GM18951 (cell line): ENCODE data around the gene UBE2O.

Experiments used
- POLR2A ChIP-seq: IDR thresholded peaks from 4 replicates; pipeline ENCODE4 v1.6.1; 2011; ENCODE audit warnings: mild to moderate bottlenecking; ENCODE audit not compliant: insufficient read length, insufficient read depth; ENCODE audit errors: extremely low read depth
- in situ Hi-C: fragments of 300-500 bp; cut with MboI; formaldehyde crosslinking; loops from one replicate; pipeline ENCODE4 v1.12.0; 2022; ENCODE audit warnings: low sequenced_read_pairs, mixed read lengths, inconsistent platforms; ENCODE audit not compliant: unreplicated experiment

UBE2O gene

DNA sequence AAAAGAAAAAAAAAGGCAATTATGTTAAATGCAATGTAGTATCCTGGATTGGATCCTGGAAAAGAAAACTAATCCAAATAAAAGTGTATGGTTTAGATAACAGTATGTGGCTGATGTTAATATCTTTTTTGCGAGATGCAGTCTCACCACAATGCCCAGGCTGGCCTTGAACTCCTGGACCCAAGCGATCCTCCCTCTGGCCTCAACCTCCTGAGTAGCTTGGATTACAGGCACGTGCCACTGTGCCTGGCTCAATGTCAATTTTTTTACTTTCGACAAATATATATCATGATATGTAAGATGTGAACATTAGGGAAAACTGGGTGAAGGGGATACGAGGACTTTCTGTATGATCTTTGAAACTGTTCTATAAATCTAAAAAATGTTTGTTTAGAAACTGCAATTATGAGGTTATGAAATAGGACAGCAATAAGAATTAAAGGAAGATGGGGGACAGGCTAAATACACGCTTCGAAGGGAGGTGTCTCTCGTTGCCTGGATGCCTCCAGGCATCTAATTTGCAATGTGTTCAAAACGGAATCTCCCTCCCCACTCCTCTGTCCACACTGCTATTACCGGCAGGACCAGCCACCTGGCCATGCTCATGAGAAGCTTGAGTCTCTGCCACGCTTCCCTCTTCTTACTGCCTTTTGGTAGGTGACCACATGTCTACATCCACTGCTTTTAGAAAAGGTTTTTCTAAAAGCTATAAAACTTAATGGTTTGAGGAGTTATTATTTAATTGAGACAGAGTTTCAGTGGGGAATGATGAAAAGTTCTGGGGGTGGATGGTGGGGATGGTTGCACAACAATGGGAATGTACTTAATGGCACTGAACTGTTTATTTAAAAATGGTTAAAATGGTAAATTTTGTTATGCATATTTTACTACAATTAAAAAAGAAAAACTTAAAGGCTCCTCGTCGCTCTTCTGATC, 15.2 kb downstream of the UBE2O start:
- in situ Hi-C loops, result no loop called here
- no peak for TF ChIP-seq POLR2A

DNA sequence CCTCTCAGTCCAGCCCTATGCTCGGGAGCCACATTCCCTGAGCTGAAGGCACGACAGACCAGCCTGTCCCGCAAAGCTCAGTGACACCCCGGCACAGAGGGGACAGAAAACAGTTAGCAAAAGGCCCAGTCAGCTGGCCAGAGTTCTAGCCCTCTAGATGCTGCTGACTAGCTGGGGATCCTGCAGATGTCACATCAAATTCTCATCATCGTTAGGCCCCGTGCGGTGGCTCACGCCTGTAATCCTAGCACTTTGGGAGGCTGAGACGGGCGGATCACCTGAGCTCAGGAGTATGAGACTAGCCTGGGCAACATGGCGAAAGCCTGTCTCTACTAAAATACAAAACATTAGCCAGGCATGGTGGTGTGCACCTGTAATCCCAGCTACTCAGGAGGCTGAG, 17.2 kb downstream of the UBE2O start:
- in situ Hi-C loops, result no loop called here
- TF ChIP-seq POLR2A, result no peak

DNA sequence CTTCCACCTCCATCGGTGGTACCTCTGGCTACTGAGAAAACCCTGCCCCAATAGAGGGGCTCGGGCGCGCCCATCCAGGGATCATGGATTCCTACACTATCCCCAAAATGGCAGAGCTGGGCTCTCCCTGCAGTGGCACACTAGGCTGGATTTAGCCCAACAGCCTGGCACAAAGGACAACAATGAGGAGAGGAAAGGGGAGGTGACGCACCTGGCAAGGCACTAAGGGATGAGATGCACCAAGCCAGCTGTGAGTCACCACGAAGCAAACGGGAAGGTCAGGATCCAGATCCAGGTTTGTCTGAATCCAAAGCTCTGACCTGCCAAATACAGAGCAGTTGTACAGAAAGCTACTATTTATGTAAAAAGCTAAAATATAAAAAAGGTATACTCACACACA, 18.1 kb downstream of the UBE2O start:
- in situ Hi-C loops, result no loop called here
- TF ChIP-seq POLR2A, result no peak

DNA sequence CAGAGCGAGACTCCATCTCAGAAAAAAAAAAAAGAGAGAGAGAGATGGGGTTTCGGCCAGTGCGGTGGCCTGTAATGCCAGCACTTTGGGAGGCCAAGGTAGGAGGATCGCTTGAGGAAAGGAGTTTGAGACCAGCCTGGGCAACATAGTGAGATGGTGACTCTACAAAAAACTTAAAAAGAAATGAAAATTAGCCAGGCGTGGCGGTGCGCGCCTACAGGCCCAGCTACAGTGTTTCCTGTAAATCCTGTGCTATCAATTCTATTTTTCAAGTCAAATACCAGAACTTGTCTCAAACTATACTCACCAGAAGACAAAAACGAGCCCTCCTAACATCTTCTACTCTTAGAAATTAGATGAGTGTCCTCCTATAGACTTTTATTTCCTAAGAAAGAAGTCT, 19.3 kb downstream of the UBE2O start:
- TF ChIP-seq POLR2A, result no peak
- in situ Hi-C loops, result no loop called here

DNA sequence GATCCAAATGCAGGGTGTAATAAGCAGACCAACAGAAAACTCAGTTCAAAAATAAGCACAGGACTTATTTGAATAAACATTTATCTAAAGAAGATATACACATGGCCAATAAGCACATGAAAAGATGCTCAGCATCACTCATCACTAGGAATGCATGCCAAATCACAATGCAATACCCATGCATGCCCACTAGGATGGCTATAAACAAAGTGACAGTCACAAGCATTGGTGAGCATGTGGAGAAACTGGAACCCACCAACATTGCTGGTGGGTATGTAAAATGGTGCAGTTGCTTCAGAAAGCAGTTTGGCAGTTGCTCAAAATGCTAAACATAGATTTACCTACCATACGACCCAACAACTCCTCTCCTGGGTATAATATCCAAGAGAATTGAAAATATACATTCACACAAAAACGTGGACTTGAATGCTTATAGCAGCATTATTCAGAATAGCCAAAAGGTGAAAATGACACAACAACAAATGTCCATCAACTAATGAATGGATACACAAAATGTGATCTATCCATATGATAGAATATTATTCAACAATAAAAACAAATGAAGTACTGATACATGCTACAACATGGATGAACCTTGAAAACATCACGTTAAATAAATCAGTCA, 20.1 kb downstream of the UBE2O start:
- in situ Hi-C loops, result no loop called here
- TF ChIP-seq POLR2A, result no peak

DNA sequence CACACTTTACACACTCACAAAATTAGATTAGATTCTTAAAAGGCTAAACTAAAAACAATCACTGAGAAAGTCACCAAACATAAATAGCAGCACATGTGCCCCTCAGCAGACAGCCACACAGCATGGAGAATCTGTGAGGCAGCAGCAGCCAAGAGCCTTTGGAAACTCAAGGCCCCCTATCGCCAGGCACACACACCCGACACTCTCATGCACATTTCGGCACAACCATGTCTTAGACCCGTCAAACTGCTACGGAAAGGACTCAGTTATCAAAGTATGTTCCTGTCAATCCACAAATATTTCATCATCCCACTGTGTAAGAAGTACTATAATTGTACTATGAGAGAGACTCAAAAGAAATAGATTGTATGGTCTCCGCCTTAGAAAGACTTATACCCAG, 20.9 kb downstream of the UBE2O start:
- in situ Hi-C loops, result no loop called here
- TF ChIP-seq POLR2A, result no peak

DNA sequence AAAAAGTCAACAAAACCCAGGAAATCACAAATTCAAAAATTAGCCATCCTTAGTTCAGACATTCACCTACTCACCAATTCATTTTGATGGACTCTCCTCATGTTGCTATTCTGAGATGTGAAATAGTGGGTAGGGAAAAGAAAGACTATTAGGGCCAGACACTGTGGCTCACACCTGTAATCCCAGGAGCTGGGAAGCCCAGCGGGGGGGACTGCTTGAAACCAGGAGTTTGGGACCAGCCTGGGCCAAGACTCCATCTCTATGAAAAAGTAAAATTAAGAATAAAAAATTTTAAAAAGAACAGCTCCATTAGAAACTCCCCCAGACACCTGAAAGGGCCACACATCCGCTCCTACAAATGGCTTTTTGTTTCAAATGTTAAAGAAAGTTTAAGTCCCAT, 21.4 kb downstream of the UBE2O start:
- in situ Hi-C loops, result no loop called here
- no peak for TF ChIP-seq POLR2A

DNA sequence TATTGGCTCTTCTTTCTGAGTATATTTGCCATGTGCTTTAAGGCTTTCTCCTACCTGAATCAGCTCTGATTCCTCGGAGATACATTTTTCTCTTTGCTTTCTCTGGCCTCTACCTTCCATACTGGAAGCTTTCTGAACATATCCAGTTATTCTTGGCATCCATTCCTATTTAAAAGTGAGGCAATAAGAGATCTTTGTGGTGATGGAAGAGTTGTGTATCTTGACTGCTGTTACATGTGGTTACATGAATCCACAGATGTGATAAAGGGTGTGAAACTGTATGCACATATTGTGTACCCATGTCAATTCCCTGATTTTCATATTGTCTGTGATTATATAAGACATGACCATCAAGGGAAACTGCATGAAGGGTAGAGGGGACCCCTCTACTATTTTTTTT, 24.4 kb downstream of the UBE2O start:
- in situ Hi-C loops, result no loop called here
- no peak for TF ChIP-seq POLR2A

DNA sequence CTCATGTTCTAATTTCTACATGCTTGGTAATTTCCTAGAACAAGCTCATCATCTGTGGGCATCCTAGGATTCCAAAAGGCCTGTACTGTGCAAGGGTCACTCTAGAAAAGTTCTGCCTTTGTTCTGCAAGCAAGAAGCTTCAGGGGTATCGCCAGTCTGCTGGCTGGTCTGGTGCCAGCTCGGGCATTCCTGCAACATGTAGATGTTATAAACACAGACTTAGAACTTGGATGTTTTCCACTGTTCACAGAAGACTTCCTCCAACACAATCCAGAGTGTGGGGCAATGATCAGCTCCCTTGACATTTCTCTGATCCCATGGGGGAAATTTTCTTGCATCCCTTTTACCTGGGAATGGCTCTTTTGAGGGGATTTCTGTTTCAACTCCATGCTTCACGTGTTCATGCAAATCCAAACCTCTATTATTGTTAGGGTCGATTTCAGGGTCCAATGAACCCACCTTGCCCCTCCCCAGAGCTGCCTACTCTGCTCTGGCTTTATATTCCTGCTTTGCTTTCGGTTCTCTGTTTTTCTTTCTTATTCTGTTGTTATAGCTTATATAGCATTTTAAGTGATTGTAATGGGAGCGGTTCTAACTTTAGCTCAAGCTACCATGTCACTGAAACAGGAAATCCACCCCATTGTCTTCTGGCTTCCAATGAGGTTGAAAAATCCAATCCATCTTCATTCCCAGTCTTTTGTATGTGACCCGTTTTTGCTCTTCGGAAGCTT, 25.3 kb downstream of the UBE2O start:
- in situ Hi-C loops, result no loop called here
- TF ChIP-seq POLR2A, result no peak

DNA sequence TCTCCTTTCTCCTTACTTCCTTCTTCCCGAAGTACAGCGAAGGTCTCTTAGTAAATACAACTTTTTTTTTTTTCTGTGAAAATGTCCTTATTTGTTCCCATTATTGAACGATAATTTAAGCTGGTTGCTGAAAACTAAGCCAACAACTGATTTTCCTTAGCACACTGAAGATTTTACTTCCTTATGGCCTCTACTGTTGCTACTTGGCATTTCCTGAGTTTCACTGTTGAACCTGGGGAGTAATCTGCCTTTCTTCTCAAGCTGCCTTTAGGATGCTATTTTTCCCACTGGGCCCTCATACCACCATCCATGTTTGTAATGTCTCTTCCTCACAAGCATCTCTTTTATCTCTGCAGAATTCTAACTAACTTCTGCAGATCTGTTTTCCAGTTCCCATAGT, 26.1 kb downstream of the UBE2O start:
- in situ Hi-C loops, result no loop called here
- no peak for TF ChIP-seq POLR2A

DNA sequence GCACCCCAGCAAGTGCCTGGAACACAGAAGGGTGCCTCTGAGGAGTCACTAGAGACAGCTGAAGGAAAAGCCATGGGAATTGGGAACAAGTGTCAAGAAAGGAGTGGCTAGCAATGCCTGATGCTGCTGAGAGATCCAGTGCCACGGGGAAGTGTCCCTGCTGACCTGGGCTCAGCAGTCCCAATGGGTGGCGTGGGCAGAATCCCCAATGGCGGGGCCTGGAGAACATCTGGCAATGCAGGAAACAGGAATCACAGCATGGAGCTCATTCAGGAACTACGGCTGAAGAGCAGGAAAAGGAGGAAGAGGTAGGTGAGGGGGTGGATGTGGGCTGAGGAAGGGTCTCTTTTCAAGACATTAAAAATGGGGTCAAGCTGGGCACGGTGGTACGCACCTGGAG, 30.1 kb downstream of the UBE2O start:
- TF ChIP-seq POLR2A, result no peak
- in situ Hi-C loops, result no loop called here

DNA sequence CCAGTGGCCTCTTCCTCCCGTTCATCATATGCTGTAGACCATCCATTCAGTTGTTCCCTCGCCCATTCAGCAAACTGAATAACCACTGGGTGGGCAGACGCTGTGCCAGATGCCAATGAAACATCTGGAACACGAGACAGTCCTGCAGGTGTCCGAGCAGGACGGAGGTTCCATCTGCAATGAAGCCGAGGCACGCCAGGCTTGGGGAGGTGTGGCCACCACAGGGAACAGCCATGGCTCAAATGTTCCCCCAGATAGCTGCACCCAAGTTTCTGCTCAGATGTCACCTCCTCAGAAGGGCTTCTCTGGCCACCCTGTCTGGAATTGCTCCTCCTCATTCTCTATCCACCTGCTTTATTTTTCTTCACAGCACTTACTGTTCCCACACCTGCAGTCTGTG, 30.5 kb downstream of the UBE2O start:
- TF ChIP-seq POLR2A, result no peak
- in situ Hi-C loops, result no loop called here

DNA sequence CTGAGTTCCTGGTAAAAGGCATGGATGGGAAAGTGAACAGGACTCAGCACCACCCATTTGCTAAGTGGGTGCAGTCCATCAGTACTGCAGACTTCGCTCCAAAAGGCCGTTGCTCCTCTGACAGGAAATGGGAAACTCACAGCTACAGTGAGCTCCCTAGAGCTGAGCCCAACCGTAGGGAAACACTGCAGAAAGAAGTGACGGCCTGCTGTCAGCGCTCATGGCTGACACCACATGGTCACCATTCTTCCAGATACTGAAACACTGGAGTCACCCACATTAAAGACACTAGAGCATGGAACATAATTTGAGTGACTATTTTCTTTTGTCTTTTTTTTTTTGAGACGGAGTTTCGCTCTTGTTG, 31.9 kb downstream of the UBE2O start:
- TF ChIP-seq POLR2A, result no peak
- in situ Hi-C loops, result no loop called here
